NT2/D1 (cell line): ENCODE results near the gene DDIT3.

Source experiments
- SUZ12 ChIP-seq: IDR thresholded peaks from 2 replicates; pipeline ENCODE4 v1.6.1; 2011; ENCODE audit not compliant: insufficient read length, insufficient read depth; ENCODE audit errors: extremely low read depth
- YY1 ChIP-seq: IDR thresholded peaks from 2 replicates; pipeline ENCODE4 v1.6.1; 2011; ENCODE audit not compliant: insufficient read length, insufficient read depth
- ZNF274 ChIP-seq: IDR thresholded peaks from 2 replicates; pipeline ENCODE4 v1.6.1; 2011; ENCODE audit warnings: mild to moderate bottlenecking, low read depth, low read length

- no peak for TF ChIP-seq ZNF274
- no peak for TF ChIP-seq YY1
- TF ChIP-seq SUZ12 = no peak
Observed at GRCh38 chr12:57539134-57539768, 18.9 kb upstream of the DDIT3 start.
